GM21576 (cell line): ENCODE results near the gene PDIA4.
"Not testable (repeated sequence)": the region's sequence is repeated elsewhere in the genome, so short reads cannot be mapped to it uniquely, and the experiment has no call there.

Experiments used
- ATAC-seq: cut with Tn5 transposase; IDR thresholded peaks from one replicate; pipeline ENCODE4 v1.9.1; 2021; ENCODE audit warnings: mild to moderate bottlenecking, moderate library complexity; ENCODE audit not compliant: unreplicated experiment

The PDIA4 gene

DNA sequence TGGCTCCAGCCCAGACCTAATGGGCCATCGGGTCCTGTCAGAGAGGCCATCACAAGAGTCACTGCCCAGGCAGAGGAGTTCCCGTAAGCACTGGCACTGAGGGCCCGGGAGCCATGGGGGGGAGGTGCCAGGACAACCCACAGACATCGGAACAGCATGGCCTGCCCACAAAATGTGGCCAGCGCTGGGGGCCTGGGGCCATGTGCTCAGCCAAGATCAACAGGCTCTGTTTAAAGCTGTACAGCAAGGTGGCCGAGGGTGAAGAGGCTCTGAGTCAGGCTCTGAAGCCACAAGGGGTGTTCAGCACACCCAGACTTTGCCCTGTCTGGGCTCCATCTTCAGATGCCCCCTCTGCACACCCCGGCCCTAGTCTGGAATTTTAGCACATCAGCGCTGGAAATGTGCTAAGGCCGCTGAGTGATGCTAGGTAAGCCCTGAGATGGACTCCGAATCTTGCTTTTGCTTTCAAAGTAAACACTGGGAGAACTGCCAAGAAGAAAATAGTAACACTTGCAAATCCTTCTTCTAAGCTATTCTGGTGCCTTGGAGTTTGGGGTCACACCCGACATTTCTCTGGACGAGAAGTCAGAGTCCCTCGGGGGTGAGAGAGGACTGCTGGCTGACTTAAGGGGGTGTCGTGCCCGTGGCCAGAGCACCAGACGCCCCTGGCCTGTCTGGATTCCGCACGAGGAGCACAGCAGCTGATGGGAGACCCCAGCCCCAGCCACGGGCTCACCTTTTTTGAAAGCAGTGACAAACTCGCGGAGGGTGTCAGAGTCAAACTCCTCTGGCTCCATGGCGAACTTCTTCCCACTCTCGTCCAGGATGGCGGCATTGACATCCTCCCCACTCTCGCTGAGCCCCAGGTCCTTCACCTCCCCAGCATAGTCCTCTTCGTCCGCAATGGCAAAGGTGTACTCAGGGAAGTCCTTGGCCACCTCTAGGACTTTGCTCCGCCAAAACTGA, 23.6 kb downstream of the PDIA4 start:
- ATAC-seq = no peak

DNA sequence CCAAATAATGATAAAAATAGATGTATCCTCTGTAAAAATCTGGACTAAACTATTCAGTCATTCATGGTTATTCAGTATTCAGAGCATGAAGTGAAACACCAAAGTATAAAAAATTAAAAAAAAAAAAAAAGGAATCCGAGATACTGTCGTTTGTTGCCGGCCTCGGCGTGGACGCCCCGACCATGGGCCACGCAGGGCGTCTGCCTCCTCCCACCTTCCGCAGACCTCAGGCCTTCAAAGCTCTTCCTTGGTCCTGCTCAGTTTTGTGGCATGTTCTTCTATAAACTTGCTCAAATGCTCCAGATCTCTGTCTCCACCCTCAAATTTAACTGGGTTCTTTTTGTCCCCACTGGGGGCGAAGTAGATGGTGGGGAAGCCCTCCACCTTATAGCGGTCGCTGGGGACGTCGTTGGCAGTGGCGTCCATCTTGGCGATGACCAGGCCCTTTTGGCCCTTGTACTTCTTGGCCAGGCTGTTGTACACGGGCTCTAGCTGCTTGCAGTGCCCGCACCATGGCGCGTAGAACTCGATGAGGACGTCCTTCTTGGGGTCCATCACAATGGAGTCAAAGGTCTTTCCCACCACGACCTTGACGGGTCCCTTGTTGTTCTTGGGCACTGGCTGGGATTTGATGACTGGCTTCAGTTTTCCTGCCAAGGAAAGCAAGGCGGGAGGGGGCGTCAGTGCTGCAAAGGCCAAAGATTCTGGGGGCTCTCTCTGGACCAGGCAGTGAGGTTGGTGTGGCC, 24.6 kb downstream of the PDIA4 start:
- ATAC-seq = no peak

DNA sequence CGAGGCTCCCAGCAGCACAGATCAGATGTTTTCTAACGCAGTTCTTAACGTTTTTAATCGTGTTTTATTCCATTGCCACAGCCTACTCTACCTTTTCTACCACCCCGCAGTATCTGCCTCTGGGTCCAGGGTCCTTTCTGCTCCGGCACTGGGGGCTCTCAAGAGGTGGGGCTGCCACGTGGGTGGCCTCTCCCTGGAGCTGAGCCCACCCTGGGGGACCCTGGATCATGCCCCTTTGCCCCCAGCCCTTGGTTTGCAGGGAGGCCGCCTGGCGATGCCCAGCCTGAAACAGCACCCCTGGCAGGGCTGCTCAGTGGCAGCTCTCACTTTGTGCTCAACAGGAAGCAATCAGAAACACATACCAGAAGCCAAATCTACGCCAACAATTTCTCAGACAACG, 25.3 kb downstream of the PDIA4 start:
- ATAC-seq = no peak

DNA sequence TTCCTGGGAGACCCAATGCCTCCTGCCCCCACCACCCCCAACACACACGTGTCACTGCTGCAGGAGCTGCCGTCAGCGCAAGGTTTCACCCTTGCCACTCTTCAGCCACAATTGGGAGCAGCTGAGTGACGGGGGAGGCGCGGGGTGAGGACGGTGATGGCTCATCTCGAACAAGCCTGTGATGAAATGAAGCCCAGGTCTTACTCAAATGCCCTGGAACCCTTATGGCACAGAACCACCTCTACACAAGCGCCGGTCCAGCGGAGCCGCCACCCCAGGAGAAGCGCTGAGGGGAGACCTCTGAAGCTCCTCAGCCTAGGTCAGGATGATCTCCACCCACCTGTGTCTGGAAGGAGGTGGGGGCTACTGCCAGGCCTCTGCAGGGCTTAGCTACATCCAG, 25.7 kb downstream of the PDIA4 start:
- no peak for ATAC-seq

- no peak for ATAC-seq
These were observed 26.8 kb downstream of the PDIA4 start for GRCh38 chr7:149001427-149002068.

GRCh38 chr7:149000961-149001360, 27.3 kb downstream of the PDIA4 start:
- no peak for ATAC-seq

DNA sequence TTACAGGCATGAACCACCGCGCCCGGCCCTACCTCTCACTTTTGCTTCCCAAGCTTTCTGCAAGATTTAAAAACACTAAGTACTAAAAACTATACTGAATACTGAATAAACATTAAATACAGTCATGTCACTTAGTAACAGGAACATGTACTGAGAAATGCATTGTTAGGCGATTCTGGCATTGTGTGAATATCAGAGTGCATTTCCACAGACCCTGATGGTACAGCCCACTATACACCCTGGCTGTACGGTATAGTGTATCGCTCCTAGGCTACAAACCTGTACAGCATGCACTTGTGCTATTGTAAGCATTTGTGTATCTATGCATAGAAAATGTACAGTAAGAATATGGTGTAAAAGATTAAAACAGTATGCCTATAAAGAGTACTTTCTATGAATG, 29.1 kb downstream of the PDIA4 start:
- no peak for ATAC-seq

DNA sequence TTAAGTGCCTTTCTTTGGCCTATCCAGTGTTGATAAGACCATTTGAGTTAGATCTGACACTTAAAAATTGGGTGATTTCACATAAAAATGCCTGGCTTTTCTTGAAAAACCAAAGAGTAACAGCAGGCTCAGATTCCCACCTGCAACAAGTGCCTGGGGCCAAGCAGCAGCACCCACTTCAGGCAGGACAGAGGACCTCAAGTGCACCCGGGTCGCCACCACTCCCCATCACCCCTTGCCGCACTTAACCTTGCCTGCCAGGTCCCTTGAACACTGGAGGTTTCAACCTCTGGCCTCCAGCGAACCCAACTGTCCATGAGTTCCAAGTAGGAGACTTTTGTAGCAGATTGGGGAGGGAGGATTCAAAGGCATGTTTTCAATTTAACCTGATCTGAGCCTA, 30.8 kb downstream of the PDIA4 start:
- no peak for ATAC-seq

GRCh38 chr7:148994576-148994975, 33.7 kb downstream of the PDIA4 start:
- ATAC-seq = no peak

GRCh38 chr7:148993193-148993592, 35.1 kb downstream of the PDIA4 start:
- no peak for ATAC-seq

GRCh38 chr7:148991536-148991935, 36.8 kb downstream of the PDIA4 start:
- ATAC-seq = no peak

DNA sequence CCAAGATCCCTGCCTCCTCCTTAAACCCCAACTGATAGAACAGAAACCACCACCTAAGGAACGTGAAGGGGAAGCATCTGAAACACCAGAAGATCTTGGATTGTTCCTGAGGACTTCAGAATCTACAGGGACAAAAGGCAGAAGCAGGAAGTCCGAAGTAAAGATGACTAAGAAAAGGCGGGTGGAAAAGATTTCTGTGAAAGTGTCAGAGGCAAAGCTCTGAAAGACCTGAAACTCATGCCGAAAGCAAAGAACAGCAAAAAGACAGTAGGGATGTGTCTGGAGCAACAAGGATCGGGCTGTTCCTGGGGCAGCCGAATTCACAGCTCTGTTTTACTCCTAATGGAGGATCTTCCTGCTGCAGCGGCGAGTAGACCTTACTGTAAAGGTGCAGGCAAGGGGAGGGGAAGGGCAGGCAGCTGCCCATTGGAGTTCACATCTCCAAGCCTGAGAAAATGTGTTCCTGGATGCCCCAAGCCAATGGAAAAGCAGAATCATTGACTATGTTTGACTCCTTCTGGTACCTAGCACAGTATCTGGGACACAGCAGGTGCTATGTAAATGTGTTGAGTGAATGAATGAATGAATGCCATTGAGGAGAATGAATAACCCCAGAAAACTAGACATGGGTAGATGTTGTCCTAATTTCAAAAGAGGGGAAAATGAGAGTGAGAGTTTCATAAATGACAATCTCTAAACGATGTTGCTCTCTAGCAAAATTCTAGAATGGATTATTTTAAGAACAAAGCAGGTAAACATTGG, 40.4 kb downstream of the PDIA4 start:
- peak; percentile 2 for ATAC-seq

- ATAC-seq = peak; percentile 93
These were observed 41.1 kb downstream of the PDIA4 start for GRCh38 chr7:148987010-148987750.

- ATAC-seq = no peak
These were observed 41.6 kb downstream of the PDIA4 start for GRCh38 chr7:148986742-148987009.

DNA sequence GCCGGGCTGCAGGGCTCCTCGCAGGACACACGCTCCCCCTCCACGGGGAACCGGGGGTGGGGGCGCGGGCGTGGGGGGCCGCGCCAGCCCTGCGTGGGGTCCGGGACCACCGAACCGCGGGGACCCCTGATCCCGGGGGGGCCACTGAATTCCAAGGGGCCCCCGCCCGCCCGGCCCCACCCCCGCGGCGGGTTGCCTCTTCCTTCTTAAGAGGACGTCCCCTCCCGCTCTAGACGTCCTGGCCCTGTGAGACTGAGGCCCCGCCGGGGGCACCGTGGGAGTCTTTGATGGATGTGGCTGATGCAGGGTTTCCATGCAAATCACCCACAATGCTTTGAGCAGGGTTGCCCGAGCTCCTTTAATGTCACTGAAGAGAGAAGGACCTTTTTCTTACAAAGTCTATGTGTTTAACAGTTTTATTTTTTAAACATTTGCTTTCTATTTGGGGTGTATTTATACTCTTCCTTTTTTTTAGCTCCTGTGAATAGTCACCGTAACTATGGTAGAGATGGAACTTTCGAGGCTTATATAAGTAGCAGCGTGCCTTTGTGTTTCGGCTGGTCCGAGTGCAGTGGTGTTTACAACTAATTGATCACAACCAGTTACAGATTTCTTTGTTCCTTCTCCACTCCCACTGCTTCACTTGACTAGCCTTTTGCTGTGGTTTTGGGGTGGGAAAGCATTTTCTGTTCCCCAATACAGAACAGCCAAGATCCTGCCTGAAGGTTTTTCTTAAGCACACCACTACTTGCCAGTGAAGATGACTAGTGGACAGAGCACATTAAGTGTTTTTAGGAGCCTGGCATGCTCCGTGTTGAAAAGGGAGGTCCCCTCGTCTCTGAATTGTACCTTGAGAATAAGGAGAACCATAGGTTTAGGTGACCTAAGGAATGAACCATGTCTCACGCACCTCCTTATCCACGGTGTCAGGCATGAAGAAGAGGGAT, 44.8 kb downstream of the PDIA4 start:
- ATAC-seq = peak; percentile 40

- no peak for ATAC-seq
These were observed 45.6 kb downstream of the PDIA4 start for GRCh38 chr7:148982654-148983199.

- no peak for ATAC-seq
These were observed 48.5 kb downstream of the PDIA4 start for GRCh38 chr7:148979827-148980226.

DNA sequence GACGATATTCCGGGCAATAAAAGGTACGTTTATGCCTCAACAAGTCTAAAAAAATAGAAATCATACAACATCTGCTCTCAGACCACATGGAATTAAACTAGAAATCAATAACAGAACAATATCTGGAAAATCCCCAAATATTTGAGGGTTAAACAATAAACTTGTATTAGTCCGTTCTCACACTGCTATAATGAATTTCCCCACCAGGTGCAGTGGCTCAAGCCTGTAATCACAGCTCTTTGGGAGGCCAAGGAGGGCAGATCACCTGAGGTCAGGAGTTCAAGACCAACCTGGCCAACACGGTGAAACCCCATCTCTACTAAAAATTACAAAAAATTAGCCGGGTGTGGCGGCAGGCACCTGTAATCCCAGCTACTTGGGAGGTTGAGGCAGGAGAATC, 49.2 kb downstream of the PDIA4 start:
- ATAC-seq = not testable (repeated sequence)

DNA sequence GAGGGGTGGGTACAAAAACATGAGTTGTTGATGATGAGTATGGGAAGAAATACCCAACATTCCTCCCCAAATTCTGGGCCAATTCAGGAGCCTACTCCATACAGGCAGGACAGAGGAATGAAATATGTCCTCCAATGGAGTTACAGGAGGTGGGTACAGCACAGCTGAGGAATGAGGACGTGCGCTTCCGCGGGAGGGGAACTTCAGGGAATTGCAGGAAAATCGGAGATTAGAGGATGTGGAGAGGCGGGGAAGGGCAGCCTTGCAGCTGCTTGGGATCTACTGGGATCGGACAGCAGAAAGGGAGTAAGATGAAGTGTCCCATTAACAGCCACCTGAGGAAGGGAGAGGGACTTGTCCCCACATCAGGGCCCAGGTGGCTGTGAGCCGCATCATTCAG, 50.2 kb downstream of the PDIA4 start:
- ATAC-seq = no peak
